ENCODE results near the gene USP1. TPM values are rescaled to one million over a fixed set of nuclear protein-coding genes. Genes with fewer than 3 reads are reported as not detected.

Gene USP1
- total RNA-seq = 10 to 100 TPM; 25.8 to 38.3 (median 30.7) TPM

GRCh38 chr1:62436466-62437272 lies at the start of gene USP1:
Gene USP1, plus strand, starts transcription at chr1:62437049. Its CDS starts 2,819 bp downstream, at chr1:62439868.
- peaks cover 0 to 2% (median 0%) of the 10 kb centered on the region in 3 donors for H3K36me3 ChIP-seq
- H3K27ac ChIP-seq = peak within 1 kb of the TSS; percentile 84 to 100 (median 98)
- H3K4me1 ChIP-seq = peaks cover 0 to 39% (median 20%) of the 10 kb centered on the region in 4 donors
- no peaks in the 10 kb centered on the region for H3K9me3 ChIP-seq
- peak; percentile 98 for DNase-seq (ENCODE audit: low spot score in 2 of 2)
- WGBS, 2 donors = 0% methylated on average over 36 to 58 of the region's 76 CpGs
- H3K27me3 ChIP-seq = no peaks in the 10 kb centered on the region
- TF ChIP-seq POLR2A (IDR thresholded peaks at IDR 0.05) = peak; percentile 17 to 71
- TF ChIP-seq EP300 (IDR thresholded peaks at IDR 0.05) = peak; percentile 8 to 36
- peak in 2 of 5 experiments; percentile 37 to 38 for TF ChIP-seq CTCF (IDR thresholded peaks at IDR 0.05)
- peak within 1 kb of the TSS; percentile 63 to 92 (median 78) for H3K4me3 ChIP-seq

GRCh38 chr1:62389531-62389930 lies 47.3 kb upstream of the USP1 start:
- H3K4me3 ChIP-seq = no peak overlapping the region
- 96% methylated on average over 6 of the region's 6 CpGs for WGBS, 2 donors

GRCh38 chr1:62390071-62390470 lies 46.8 kb upstream of the USP1 start:
- H3K4me3 ChIP-seq = no peak overlapping the region
- H3K36me3 ChIP-seq = no peaks in the 10 kb centered on the region
- no peak for DNase-seq (ENCODE audit: low spot score in 2 of 2)
- no peaks in the 10 kb centered on the region for H3K27me3 ChIP-seq
- WGBS, 2 donors = 80 to 86% methylated on average over 7 of the region's 7 CpGs
- H3K27ac ChIP-seq = no peak overlapping the region
- H3K4me1 ChIP-seq = peaks cover 0 to 27% (median 0%) of the 10 kb centered on the region in 4 donors
- no peak for TF ChIP-seq CTCF (IDR thresholded peaks at IDR 0.05)
- no peak for TF ChIP-seq EP300 (IDR thresholded peaks at IDR 0.05)
- TF ChIP-seq POLR2A (IDR thresholded peaks at IDR 0.05) = no peak
- H3K9me3 ChIP-seq = no peaks in the 10 kb centered on the region

More at GRCh38 chr1:62389531-62389930, 47.3 kb upstream of the USP1 start:
- Histone ChIP-seq H3K27me3 (no peaks in the 10 kb centered on the region), H3K27ac (no peak overlapping the region), H3K4me1 (peaks cover 0 to 21% (median 0%) of the 10 kb centered on the region in 4 donors), H3K36me3 (no peaks in the 10 kb centered on the region), H3K9me3 (no peaks in the 10 kb centered on the region)
- no peak for DNase-seq (ENCODE audit: low spot score in 2 of 2)
- TF ChIP-seq CTCF (IDR thresholded peaks at IDR 0.05) (no peak), POLR2A (IDR thresholded peaks at IDR 0.05) (no peak), EP300 (IDR thresholded peaks at IDR 0.05) (no peak)

- WGBS, 2 donors = 42 to 45% methylated on average over 3 of the region's 3 CpGs
- H3K9me3 ChIP-seq = no peaks in the 10 kb centered on the region
- TF ChIP-seq EP300 (IDR thresholded peaks at IDR 0.05) = no peak
- TF ChIP-seq CTCF (IDR thresholded peaks at IDR 0.05) = peak in 2 of 5 experiments; percentile 23 to 30
- TF ChIP-seq POLR2A (IDR thresholded peaks at IDR 0.05) = no peak
- H3K27ac ChIP-seq = no peak overlapping the region
- no peak for DNase-seq (ENCODE audit: low spot score in 2 of 2)
- H3K36me3 ChIP-seq = no peaks in the 10 kb centered on the region
- H3K4me1 ChIP-seq = peaks cover 0 to 29% (median 0%) of the 10 kb centered on the region in 4 donors
- no peak overlapping the region for H3K4me3 ChIP-seq
- no peaks in the 10 kb centered on the region for H3K27me3 ChIP-seq
Measured at GRCh38 chr1:62391369-62391971, 45.4 kb upstream of the USP1 start.

- no peaks in the 10 kb centered on the region for H3K27me3 ChIP-seq
- H3K27ac ChIP-seq = no peak overlapping the region
- no peaks in the 10 kb centered on the region for H3K36me3 ChIP-seq
- no peaks in the 10 kb centered on the region for H3K9me3 ChIP-seq
- no peak overlapping the region for H3K4me3 ChIP-seq
- peaks cover 0 to 35% (median 0%) of the 10 kb centered on the region in 4 donors for H3K4me1 ChIP-seq
- no peak for DNase-seq (ENCODE audit: low spot score in 2 of 2)
- WGBS, 2 donors = 93 to 100% methylated on average over 3 of the region's 3 CpGs
- TF ChIP-seq EP300 (IDR thresholded peaks at IDR 0.05) = no peak
- no peak for TF ChIP-seq CTCF (IDR thresholded peaks at IDR 0.05)
- TF ChIP-seq POLR2A (IDR thresholded peaks at IDR 0.05) = no peak
Measured at GRCh38 chr1:62392951-62393350, 43.9 kb upstream of the USP1 start.

Data from tibial nerve (tissue), 4 donors.